ENCODE data around the gene RECK.

Gene RECK

GRCh38 chr9:36040271-36040925, 3.7 kb downstream of the RECK start:
- no peak overlapping the region for H3K4me2 ChIP-seq (ENCODE audit: low read length)
- peaks cover 7% of the 10 kb centered on the region for H3K79me2 ChIP-seq (ENCODE audit: control insufficient read depth, low read length)

GRCh38 chr9:36041506-36041905, 4.8 kb downstream of the RECK start:
- H3F3A ChIP-seq (ENCODE audit: control insufficient read depth, insufficient read depth), result peaks cover 15% of the 10 kb centered on the region
- TF ChIP-seq CTCF (IDR thresholded peaks at IDR 0.05; ENCODE audit: low read depth, low read length, poor library complexity, severe bottlenecking) (no peak), EZH2phosphoT487 (IDR thresholded peaks at IDR 0.05; ENCODE audit: borderline replicate concordance, low read length) (no peak)
- H3K27ac ChIP-seq (ENCODE audit: low read depth, low read length), result no peak overlapping the region
- no peaks in the 10 kb centered on the region for H4K20me1 ChIP-seq (ENCODE audit: control insufficient read depth, insufficient read depth, low read depth, low read length)
- H3K4me2 ChIP-seq (ENCODE audit: low read length), result peak overlapping the region; percentile 38
- no peak overlapping the region for H3K4me3 ChIP-seq (ENCODE audit: low read length)
- peaks cover 7% of the 10 kb centered on the region for H3K79me2 ChIP-seq (ENCODE audit: control insufficient read depth, low read length)
- peaks cover 13% of the 10 kb centered on the region; the same call in 1 of the 2 replicates for H3K27me3 ChIP-seq (ENCODE audit: control insufficient read depth, low read length)
- H3K9me2 ChIP-seq (replicated peaks; ENCODE audit: control insufficient read depth, low read length), result no peaks in the 10 kb centered on the region
- H3K36me3 ChIP-seq (ENCODE audit: control insufficient read depth, low read length), result no peaks in the 10 kb centered on the region
- H3K4me1 ChIP-seq (ENCODE audit: control insufficient read depth, low read length), result peaks cover 28% of the 10 kb centered on the region
- H3K9me3 ChIP-seq (ENCODE audit: control insufficient read depth, insufficient read depth, low read length), result no peaks in the 10 kb centered on the region

More at GRCh38 chr9:36040271-36040925, 3.7 kb downstream of the RECK start:
- H4K20me1 ChIP-seq (ENCODE audit: control insufficient read depth, insufficient read depth, low read depth, low read length), result no peaks in the 10 kb centered on the region
- H3K36me3 ChIP-seq (ENCODE audit: control insufficient read depth, low read length), result no peaks in the 10 kb centered on the region
- no peak overlapping the region for H3K4me3 ChIP-seq (ENCODE audit: low read length)
- TF ChIP-seq EZH2phosphoT487 (IDR thresholded peaks at IDR 0.05; ENCODE audit: borderline replicate concordance, low read length) (no peak), CTCF (IDR thresholded peaks at IDR 0.05; ENCODE audit: low read depth, low read length, poor library complexity, severe bottlenecking) (no peak)
- no peak overlapping the region for H3K27ac ChIP-seq (ENCODE audit: low read depth, low read length)
- H3K9me2 ChIP-seq (replicated peaks; ENCODE audit: control insufficient read depth, low read length), result no peaks in the 10 kb centered on the region
- peaks cover 13% of the 10 kb centered on the region; the same call in 1 of the 2 replicates for H3K27me3 ChIP-seq (ENCODE audit: control insufficient read depth, low read length)
- H3K9me3 ChIP-seq (ENCODE audit: control insufficient read depth, insufficient read depth, low read length), result no peaks in the 10 kb centered on the region
- H3F3A ChIP-seq (ENCODE audit: control insufficient read depth, insufficient read depth), result peaks cover 15% of the 10 kb centered on the region
- peaks cover 30% of the 10 kb centered on the region for H3K4me1 ChIP-seq (ENCODE audit: control insufficient read depth, low read length)

GRCh38 chr9:36045610-36046009, 8.9 kb downstream of the RECK start:
- no peaks in the 10 kb centered on the region for H3K27me3 ChIP-seq (ENCODE audit: control insufficient read depth, low read length)
- no peaks in the 10 kb centered on the region for H3K9me2 ChIP-seq (replicated peaks; ENCODE audit: control insufficient read depth, low read length)
- no peaks in the 10 kb centered on the region for H4K20me1 ChIP-seq (ENCODE audit: control insufficient read depth, insufficient read depth, low read depth, low read length)
- peaks cover 9% of the 10 kb centered on the region for H3F3A ChIP-seq (ENCODE audit: control insufficient read depth, insufficient read depth)
- peaks cover 19% of the 10 kb centered on the region for H3K4me1 ChIP-seq (ENCODE audit: control insufficient read depth, low read length)
- H3K4me3 ChIP-seq (ENCODE audit: low read length), result no peak overlapping the region
- no peak overlapping the region for H3K27ac ChIP-seq (ENCODE audit: low read depth, low read length)
- no peaks in the 10 kb centered on the region for H3K9me3 ChIP-seq (ENCODE audit: control insufficient read depth, insufficient read depth, low read length)
- no peaks in the 10 kb centered on the region for H3K36me3 ChIP-seq (ENCODE audit: control insufficient read depth, low read length)
- peaks cover 2% of the 10 kb centered on the region; the same call in 1 of the 2 replicates for H3K79me2 ChIP-seq (ENCODE audit: control insufficient read depth, low read length)
- TF ChIP-seq EZH2phosphoT487 (IDR thresholded peaks at IDR 0.05; ENCODE audit: borderline replicate concordance, low read length), result no peak
- no peak for TF ChIP-seq CTCF (IDR thresholded peaks at IDR 0.05; ENCODE audit: low read depth, low read length, poor library complexity, severe bottlenecking)
- H3K4me2 ChIP-seq (ENCODE audit: low read length), result no peak overlapping the region

All from DOHH2 (cell line).